PC-9 (cell line): ENCODE measurements around the gene BOK. TPM values are rescaled to one million over a fixed set of nuclear protein-coding genes. Genes with fewer than 3 reads are reported as not detected.

Experiments
- BruUV-seq: library from RNA; stranded (reverse); fragments of 400-500 nt; replicated peaks from 2 replicates; lab custom pipeline; 2021; lab: Mats Ljungman, UMichigan
- CTCF ChIA-PET: fragments of 300-600 bp; sonication (Branson Sonifier 250); formaldehyde crosslinking; loops from one replicate; lab custom pipeline; 2022; ENCODE audit warnings: antibody characterized with exemption; lab: Charles Lee
- POLR2A ChIA-PET: fragments of 300-600 bp; sonication (Branson Sonifier 250); formaldehyde crosslinking; loops from one replicate; lab custom pipeline; 2022; ENCODE audit warnings: antibody characterized with exemption; ENCODE audit not compliant: unreplicated experiment; lab: Charles Lee
- DNase-seq, 2 experiments: peaks; one replicate each; pipeline versions ENCODE4 v3.0.0 to v3.0.0-alpha.2; 2015 to 2022; ENCODE audit warnings: mixed read lengths in 1 of 2
- H2AFZ ChIP-seq: fragments of 200-600 bp; sonication (generic); 2 replicates; pipeline ENCODE4 v1.8.1; 2017; ENCODE audit warnings: antibody characterized with exemption
- H3F3A ChIP-seq: fragments of 200-600 bp; sonication (generic); 2 replicates; pipeline ENCODE4 v1.8.1; 2017; ENCODE audit warnings: antibody characterized with exemption, mild to moderate bottlenecking, low read depth; ENCODE audit not compliant: insufficient read depth
- H3K27ac ChIP-seq: fragments of 200-600 bp; sonication (generic); 2 replicates; pipeline ENCODE4 v1.6.1; 2016; ENCODE audit warnings: mixed run types
- H3K27me3 ChIP-seq: fragments of 200-600 bp; sonication (generic); 2 replicates; pipeline ENCODE4 v1.6.1; 2016; ENCODE audit warnings: low read depth, mixed run types; ENCODE audit not compliant: insufficient read depth
- H3K36me3 ChIP-seq: fragments of 200-600 bp; sonication (generic); 2 replicates; pipeline ENCODE4 v1.6.1; 2016; ENCODE audit warnings: low read depth, mixed run types
- H3K4me1 ChIP-seq: fragments of 200-600 bp; sonication (generic); replicated peaks from 2 replicates; pipeline ENCODE4 v1.6.1; 2016; ENCODE audit warnings: mixed run types; ENCODE audit not compliant: insufficient read depth
- H3K4me2 ChIP-seq: fragments of 200-600 bp; sonication (generic); 2 replicates; pipeline ENCODE4 v1.6.1; 2017; ENCODE audit warnings: mixed run types
- H3K4me3 ChIP-seq: fragments of 200-600 bp; sonication (generic); 2 replicates; pipeline ENCODE4 v1.6.1; 2016; ENCODE audit warnings: mixed run types
- H3K79me2 ChIP-seq: fragments of 200-600 bp; sonication (generic); 2 replicates; pipeline ENCODE4 v1.6.1; 2017; ENCODE audit warnings: low read depth, mixed run types
- H3K9me2 ChIP-seq: fragments of 200-600 bp; sonication (generic); 2 replicates; pipeline ENCODE4 v1.8.1; 2017; ENCODE audit warnings: mild to moderate bottlenecking; ENCODE audit not compliant: insufficient read depth
- H3K9me3 ChIP-seq: fragments of 200-600 bp; sonication (generic); 2 replicates; pipeline ENCODE4 v1.8.1; 2016; ENCODE audit warnings: low read depth; ENCODE audit not compliant: insufficient read depth
- H4K20me1 ChIP-seq: fragments of 200-600 bp; sonication (generic); 2 replicates; pipeline ENCODE4 v1.8.1; 2017; ENCODE audit not compliant: insufficient read depth
- EZH2 ChIP-seq: fragments of 200-600 bp; sonication (generic); IDR thresholded peaks from 2 replicates; pipeline ENCODE4 v1.8.0; 2017; ENCODE audit warnings: antibody characterized with exemption, low read depth
- intact Hi-C: fragments of 100-400 bp; cut with micrococcal nuclease; formaldehyde crosslinking; loops from one replicate; pipeline ENCODE4 v1.10.0; 2022; ENCODE audit not compliant: unreplicated experiment
- total RNA-seq: library from RNA; stranded (reverse); gene quantifications from 2 replicates; pipeline ENCODE4 v1.2.3, GENCODE V29; 2021
- TF ChIP-seq, protein P1 (sequence below): fragments of 200-600 bp; sonication (generic); conservative IDR thresholded peaks from 2 replicates; pipeline ENCODE4 v1.6.1; 2017; ENCODE audit warnings: mixed run types, antibody characterized with exemption, mild to moderate bottlenecking, moderate library complexity

BOK gene
- total RNA-seq, 1 experiment from 2014 or later = 72.8 TPM

DNA sequence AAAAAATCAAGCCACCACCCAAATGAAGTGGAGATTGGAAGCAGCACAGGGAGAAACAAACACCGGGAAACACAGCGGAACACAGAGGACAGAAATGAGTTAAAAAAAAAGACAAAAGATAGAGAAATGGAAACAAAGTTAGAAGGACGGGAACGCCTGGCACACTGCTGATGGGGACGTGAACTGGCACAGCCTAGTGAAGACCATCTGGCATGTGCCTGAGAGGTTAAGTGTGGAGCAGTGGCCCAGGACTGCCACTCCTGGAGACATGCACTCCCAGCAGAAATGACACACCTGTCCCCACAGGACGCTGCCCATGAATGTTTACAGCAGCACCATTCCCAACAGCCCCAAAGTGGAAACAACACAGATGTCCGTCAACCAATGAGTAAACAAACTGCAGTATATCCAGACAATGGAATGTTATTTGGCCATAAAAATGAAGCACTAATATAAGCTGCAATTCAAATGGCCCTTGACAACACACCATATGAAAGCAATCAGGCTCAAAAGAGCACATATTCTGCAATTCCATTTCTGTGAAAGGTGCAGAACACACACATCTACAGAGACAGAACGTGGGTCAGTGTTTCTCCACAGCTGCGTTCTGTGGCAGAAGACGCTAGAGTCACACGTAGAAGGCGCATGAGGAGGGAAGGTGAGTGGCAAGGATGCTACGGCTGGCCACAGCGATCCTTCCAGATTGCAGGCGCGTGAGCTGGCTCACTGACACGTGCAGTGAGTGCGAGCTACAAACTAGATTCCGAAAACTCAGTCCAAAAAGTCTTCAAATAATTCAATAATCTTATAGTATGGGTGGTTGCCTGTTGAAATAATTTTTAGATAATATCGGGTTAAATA, 53.8 kb downstream of the BOK start:
- H3K4me2 ChIP-seq = no peak overlapping the region

DNA sequence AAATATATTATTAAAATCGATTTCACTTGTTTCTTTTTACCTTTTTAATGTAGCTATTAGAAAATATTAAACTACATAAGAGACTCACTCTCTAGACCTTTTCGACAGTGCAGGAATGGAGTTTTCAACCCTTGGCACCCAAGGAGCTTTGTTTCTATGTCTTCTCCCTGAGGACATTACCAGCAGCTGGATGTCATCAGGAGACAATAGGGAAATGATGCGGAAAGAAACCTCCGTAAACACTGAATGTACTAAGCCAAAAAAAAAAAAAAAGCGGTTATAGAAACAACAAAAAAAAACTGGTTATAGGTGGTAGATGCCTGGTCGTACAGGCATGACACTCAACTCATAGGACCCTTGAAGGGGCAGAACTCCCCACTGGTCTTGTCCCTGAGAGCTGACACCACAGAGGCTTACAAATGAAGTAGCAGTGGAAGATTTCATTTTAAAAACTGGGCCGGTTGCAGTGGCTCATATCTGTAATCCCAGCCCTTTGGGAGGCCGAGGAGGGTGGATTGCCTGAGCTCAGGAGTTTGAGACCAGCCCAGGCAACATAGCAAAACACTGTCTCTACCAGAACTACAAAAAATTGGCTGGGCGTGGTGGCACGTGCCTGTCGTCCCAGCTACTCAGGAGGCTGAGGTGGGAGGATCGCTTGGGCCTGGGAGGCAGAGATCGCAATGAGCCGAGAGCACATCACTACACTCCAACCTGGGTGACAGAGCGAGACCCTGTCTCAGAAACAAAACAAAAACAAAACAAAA, 54.7 kb downstream of the BOK start:
- CTCF ChIA-PET = interaction anchor here (0.7 kb wide), 1 partner anchor 27 kb away, joined by 12 read pairs; no protein-coding TSS in a partner anchor
- H4K20me1 ChIP-seq = peaks cover 57% of the 10 kb centered on the region
- intact Hi-C loops = loop anchor here (5.0 kb wide), 1 partner anchor 106 kb away; the partner anchor contains the start of gene STK25
- no peak for DNase-seq
- no peak overlapping the region for H3K4me3 ChIP-seq
- H3K4me2 ChIP-seq = no peak overlapping the region
- no peaks in the 10 kb centered on the region for H3K9me3 ChIP-seq
- no peaks in the 10 kb centered on the region for H3K4me1 ChIP-seq
- BruUV-seq = no TSS peak
- no peak overlapping the region for H2AFZ ChIP-seq
- no peak overlapping the region for H3K27ac ChIP-seq
- H3K79me2 ChIP-seq = peaks cover 53% of the 10 kb centered on the region
- no peak for TF ChIP-seq EZH2
- TF ChIP-seq, protein P1, sequence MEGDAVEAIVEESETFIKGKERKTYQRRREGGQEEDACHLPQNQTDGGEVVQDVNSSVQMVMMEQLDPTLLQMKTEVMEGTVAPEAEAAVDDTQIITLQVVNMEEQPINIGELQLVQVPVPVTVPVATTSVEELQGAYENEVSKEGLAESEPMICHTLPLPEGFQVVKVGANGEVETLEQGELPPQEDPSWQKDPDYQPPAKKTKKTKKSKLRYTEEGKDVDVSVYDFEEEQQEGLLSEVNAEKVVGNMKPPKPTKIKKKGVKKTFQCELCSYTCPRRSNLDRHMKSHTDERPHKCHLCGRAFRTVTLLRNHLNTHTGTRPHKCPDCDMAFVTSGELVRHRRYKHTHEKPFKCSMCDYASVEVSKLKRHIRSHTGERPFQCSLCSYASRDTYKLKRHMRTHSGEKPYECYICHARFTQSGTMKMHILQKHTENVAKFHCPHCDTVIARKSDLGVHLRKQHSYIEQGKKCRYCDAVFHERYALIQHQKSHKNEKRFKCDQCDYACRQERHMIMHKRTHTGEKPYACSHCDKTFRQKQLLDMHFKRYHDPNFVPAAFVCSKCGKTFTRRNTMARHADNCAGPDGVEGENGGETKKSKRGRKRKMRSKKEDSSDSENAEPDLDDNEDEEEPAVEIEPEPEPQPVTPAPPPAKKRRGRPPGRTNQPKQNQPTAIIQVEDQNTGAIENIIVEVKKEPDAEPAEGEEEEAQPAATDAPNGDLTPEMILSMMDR = no peak
- no peaks in the 10 kb centered on the region for H3K36me3 ChIP-seq
- H3K27me3 ChIP-seq = no peaks in the 10 kb centered on the region
- H3F3A ChIP-seq = no peaks in the 10 kb centered on the region; the same call in 1 of the 2 replicates
- no peaks in the 10 kb centered on the region for H3K9me2 ChIP-seq
- POLR2A ChIA-PET = no interaction called here

More for the DNA sequence above, 53.8 kb downstream of the BOK start:
- no peak overlapping the region for H2AFZ ChIP-seq
- no peaks in the 10 kb centered on the region for H3K36me3 ChIP-seq
- no TSS peak for BruUV-seq
- H3K79me2 ChIP-seq = peaks cover 45% of the 10 kb centered on the region
- no peaks in the 10 kb centered on the region for H3K9me3 ChIP-seq
- peaks cover 57% of the 10 kb centered on the region for H4K20me1 ChIP-seq
- no peak overlapping the region for H3K4me3 ChIP-seq
- DNase-seq = no peak
- H3K9me2 ChIP-seq = no peaks in the 10 kb centered on the region
- no peak overlapping the region for H3K27ac ChIP-seq
- ChIA-PET CTCF (interaction anchor here (0.7 kb wide), 1 partner anchor 28 kb away, joined by 12 read pairs; no protein-coding TSS in a partner anchor), POLR2A (interaction anchor here (0.6 kb wide), 1 partner anchor 338 kb away, joined by 4 read pairs; no protein-coding TSS in a partner anchor)
- no peaks in the 10 kb centered on the region for H3K4me1 ChIP-seq
- H3K27me3 ChIP-seq = no peaks in the 10 kb centered on the region
- intact Hi-C loops = loop anchor here (5.0 kb wide), 1 partner anchor 105 kb away; the partner anchor contains the start of gene STK25
- H3F3A ChIP-seq = no peaks in the 10 kb centered on the region; the same call in 1 of the 2 replicates
- TF ChIP-seq EZH2 = no peak
- TF ChIP-seq, protein P1 = no peak

DNA sequence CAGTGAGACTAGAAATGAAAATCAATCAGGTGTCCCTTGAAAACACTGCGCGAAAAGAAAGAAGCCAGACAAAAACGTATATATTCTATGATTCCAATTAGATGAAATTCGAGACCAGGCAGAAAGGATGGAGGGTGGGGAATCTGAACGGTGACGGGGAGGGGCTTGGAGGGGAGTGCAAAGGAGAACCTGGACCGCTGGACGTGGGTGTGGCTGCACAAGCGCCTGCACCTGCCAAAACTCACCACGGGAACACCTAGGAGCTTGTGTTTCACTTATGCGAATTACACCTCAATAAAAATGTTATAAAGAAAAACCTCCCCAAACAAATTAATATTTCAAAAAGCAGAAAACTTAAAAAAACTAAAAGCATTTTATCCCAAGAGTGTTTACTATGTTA, 56.5 kb downstream of the BOK start:
- TF ChIP-seq, protein P1 = no peak
- TF ChIP-seq EZH2 = no peak

More for the DNA sequence above, 56.5 kb downstream of the BOK start:
- H3F3A ChIP-seq = no peaks in the 10 kb centered on the region
- no peaks in the 10 kb centered on the region for H3K9me2 ChIP-seq
- ChIA-PET CTCF (no interaction called here), POLR2A (no interaction called here)
- H3K36me3 ChIP-seq = 0 out of 2 replicates have a peak, but pooled peaks cover 3% of the 10 kb centered on the region
- no peak overlapping the region for H2AFZ ChIP-seq
- intact Hi-C loops = no loop called here
- peaks cover 60% of the 10 kb centered on the region for H3K79me2 ChIP-seq
- no peaks in the 10 kb centered on the region for H3K27me3 ChIP-seq
- no peak overlapping the region for H3K4me3 ChIP-seq
- peaks cover 57% of the 10 kb centered on the region for H4K20me1 ChIP-seq
- no peaks in the 10 kb centered on the region for H3K4me1 ChIP-seq
- H3K27ac ChIP-seq = no peak overlapping the region
- BruUV-seq = no TSS peak
- no peak for DNase-seq
- no peaks in the 10 kb centered on the region for H3K9me3 ChIP-seq
- H3K4me2 ChIP-seq = no peak overlapping the region
